ENCODE data around the gene U2AF1L4. TPM values are rescaled to one million over a fixed set of nuclear protein-coding genes. Genes with fewer than 3 reads are reported as not detected.
A peak's percentile ranks its signal among the peaks of the same experiment; 100 is the strongest.

The U2AF1L4 gene
- total and polyA plus RNA-seq, 3 experiments from 2014 or later, result 29.0 to 37.5 (median 32.2) TPM

GRCh38 chr19:35716801-35717664, 28.2 kb downstream of the U2AF1L4 start:
- Histone ChIP-seq H3K27ac (ENCODE audit: low read depth, low read length) (peak overlapping the region; percentile 72), H3K4me3 (ENCODE audit: low read length) (peak overlapping the region; percentile 89), H3K4me1 (ENCODE audit: insufficient read depth, low read length) (peaks cover 61% of the 10 kb centered on the region), H3K9me3 (ENCODE audit: low read length) (no peaks in the 10 kb centered on the region), H3K27me3 (ENCODE audit: insufficient read depth, low read length, poor library complexity, severe bottlenecking) (no peaks in the 10 kb centered on the region), H3K36me3 (ENCODE audit: insufficient read depth, low read length) (no peaks in the 10 kb centered on the region)
- Mint-ChIP-seq H3K4me3 (peak overlapping the region; percentile 86 to 98 (median 91)), H3K27me3 (peaks cover 0 to 4% of the 10 kb centered on the region in 2 donors), H3K36me3 (peaks cover 0 to 32% (median 2%) of the 10 kb centered on the region in 3 donors), H3K4me1 (peaks cover 50 to 72% (median 58%) of the 10 kb centered on the region in 3 donors), H3K27ac (peak overlapping the region; percentile 83 to 98 (median 94)), H3K9me3 (no peaks in the 10 kb centered on the region)
- CTCF ChIA-PET, result interaction anchor here (0.6 to 4.0 kb wide), 4 partner anchors 14 to 46 kb away, joined by 3 to 20 read pairs (median 4); no protein-coding TSS in a partner anchor
- peak; percentile 95 to 98 (median 98) for DNase-seq
- POLR2A ChIA-PET, result interaction anchor here (1.9 kb wide), 1 partner anchor 28 kb away, joined by 6 read pairs; the partner anchor contains the start of genes PSENEN and U2AF1L4

GRCh38 chr19:35715981-35716800, 29.0 kb downstream of the U2AF1L4 start:
- peaks cover 66% of the 10 kb centered on the region for H3K4me1 ChIP-seq (ENCODE audit: insufficient read depth, low read length)
- H3K9me3 ChIP-seq (ENCODE audit: low read length), result no peaks in the 10 kb centered on the region
- ChIA-PET CTCF (interaction anchor here (0.6 to 4.0 kb wide), 4 partner anchors 13 to 45 kb away, joined by 3 to 20 read pairs (median 4); no protein-coding TSS in a partner anchor), POLR2A (interaction anchor here (0.5 to 1.2 kb wide), 2 partner anchors 32 to 189 kb away, joined by 3 to 6 read pairs; partner anchors contain the start of gene LIN37)
- H3K27ac ChIP-seq (ENCODE audit: low read depth, low read length), result peak overlapping the region; percentile 72
- no peaks in the 10 kb centered on the region for H3K27me3 ChIP-seq (ENCODE audit: insufficient read depth, low read length, poor library complexity, severe bottlenecking)
- Mint-ChIP-seq H3K36me3 (peaks cover 0 to 25% (median 2%) of the 10 kb centered on the region in 3 donors), H3K27me3 (peaks cover 0 to 5% of the 10 kb centered on the region in 2 donors), H3K4me1 (peaks cover 54 to 72% (median 64%) of the 10 kb centered on the region in 3 donors), H3K9me3 (no peaks in the 10 kb centered on the region), H3K27ac (peak overlapping the region; percentile 74 to 98 (median 94)), H3K4me3 (peak overlapping the region; percentile 86 to 98 (median 91))
- peak overlapping the region; percentile 89 for H3K4me3 ChIP-seq (ENCODE audit: low read length)
- DNase-seq, result peak in 1 of 5 donors; percentile 25
- no peaks in the 10 kb centered on the region for H3K36me3 ChIP-seq (ENCODE audit: insufficient read depth, low read length)

- peaks cover 57 to 80% (median 71%) of the 10 kb centered on the region in 3 donors for H3K4me1 Mint-ChIP-seq
- ChIA-PET CTCF (interaction anchor here (0.8 to 4.0 kb wide), 4 partner anchors 13 to 30 kb away, joined by 3 to 20 read pairs (median 4); partner anchors contain the start of genes PSENEN and U2AF1L4), POLR2A (interaction anchor here (1.2 kb wide), 1 partner anchor 33 kb away, joined by 3 read pairs; the partner anchor contains the start of gene LIN37)
- H3K27me3 Mint-ChIP-seq, result peaks cover 0 to 8% of the 10 kb centered on the region in 2 donors
- H3K27me3 ChIP-seq (ENCODE audit: insufficient read depth, low read length, poor library complexity, severe bottlenecking), result no peaks in the 10 kb centered on the region
- H3K27ac Mint-ChIP-seq, result peak overlapping the region in 4 of 8 donors; percentile 32 to 98 (median 94)
- H3K36me3 Mint-ChIP-seq, result peaks cover 0 to 20% (median 2%) of the 10 kb centered on the region in 3 donors
- H3K4me3 ChIP-seq (ENCODE audit: low read length), result peak overlapping the region; percentile 89
- no peak overlapping the region for H3K27ac ChIP-seq (ENCODE audit: low read depth, low read length)
- H3K36me3 ChIP-seq (ENCODE audit: insufficient read depth, low read length), result no peaks in the 10 kb centered on the region
- H3K9me3 Mint-ChIP-seq, result no peaks in the 10 kb centered on the region
- no peaks in the 10 kb centered on the region for H3K9me3 ChIP-seq (ENCODE audit: low read length)
- no peak for DNase-seq
- H3K4me3 Mint-ChIP-seq, result peak overlapping the region in 6 of 7 donors; percentile 15 to 98 (median 67)
- H3K4me1 ChIP-seq (ENCODE audit: insufficient read depth, low read length), result peaks cover 73% of the 10 kb centered on the region
Measured at GRCh38 chr19:35715355-35715809, 29.8 kb downstream of the U2AF1L4 start.

GRCh38 chr19:35714601-35715354, 30.4 kb downstream of the U2AF1L4 start:
- no peaks in the 10 kb centered on the region for H3K9me3 Mint-ChIP-seq
- H3K27ac Mint-ChIP-seq, result peak overlapping the region; percentile 48 to 98 (median 87)
- ChIA-PET POLR2A (interaction anchor here (1.2 kb wide), 1 partner anchor 34 kb away, joined by 3 read pairs; the partner anchor contains the start of gene LIN37), CTCF (interaction anchor here (0.8 to 4.0 kb wide), 4 partner anchors 13 to 31 kb away, joined by 3 to 20 read pairs (median 3); partner anchors contain the start of genes PSENEN and U2AF1L4)
- Histone ChIP-seq H3K4me3 (ENCODE audit: low read length) (no peak overlapping the region), H3K9me3 (ENCODE audit: low read length) (no peaks in the 10 kb centered on the region), H3K36me3 (ENCODE audit: insufficient read depth, low read length) (no peaks in the 10 kb centered on the region), H3K27ac (ENCODE audit: low read depth, low read length) (no peak overlapping the region), H3K4me1 (ENCODE audit: insufficient read depth, low read length) (peaks cover 70% of the 10 kb centered on the region), H3K27me3 (ENCODE audit: insufficient read depth, low read length, poor library complexity, severe bottlenecking) (no peaks in the 10 kb centered on the region)
- peaks cover 0 to 14% (median 0%) of the 10 kb centered on the region in 3 donors for H3K36me3 Mint-ChIP-seq
- no peak for DNase-seq
- H3K4me3 Mint-ChIP-seq, result peak overlapping the region; percentile 41 to 70 (median 67)
- peaks cover 0 to 8% of the 10 kb centered on the region in 2 donors for H3K27me3 Mint-ChIP-seq
- H3K4me1 Mint-ChIP-seq, result peaks cover 55 to 79% (median 71%) of the 10 kb centered on the region in 3 donors

- DNase-seq, result no peak
Measured at GRCh38 chr19:35713904-35714495, 31.2 kb downstream of the U2AF1L4 start.

GRCh38 chr19:35713506-35713850, 31.7 kb downstream of the U2AF1L4 start:
- Mint-ChIP-seq H3K9me3 (no peaks in the 10 kb centered on the region), H3K4me3 (peak overlapping the region; percentile 17 to 84 (median 67)), H3K4me1 (peaks cover 47 to 67% (median 64%) of the 10 kb centered on the region in 3 donors), H3K27me3 (peaks cover 0 to 8% of the 10 kb centered on the region in 2 donors), H3K27ac (peak overlapping the region; percentile 67 to 98 (median 90)), H3K36me3 (peaks cover 0 to 7% (median 0%) of the 10 kb centered on the region in 3 donors)
- CTCF ChIA-PET, result interaction anchor here (1.1 to 4.0 kb wide), 3 partner anchors 10 to 204 kb away, joined by 3 to 20 read pairs (median 6); no protein-coding TSS in a partner anchor
- DNase-seq, result peak in 1 of 5 donors; percentile 41
- Histone ChIP-seq H3K36me3 (ENCODE audit: insufficient read depth, low read length) (no peaks in the 10 kb centered on the region), H3K4me1 (ENCODE audit: insufficient read depth, low read length) (peaks cover 58% of the 10 kb centered on the region), H3K27ac (ENCODE audit: low read depth, low read length) (peak overlapping the region; percentile 45), H3K9me3 (ENCODE audit: low read length) (no peaks in the 10 kb centered on the region), H3K27me3 (ENCODE audit: insufficient read depth, low read length, poor library complexity, severe bottlenecking) (no peaks in the 10 kb centered on the region), H3K4me3 (ENCODE audit: low read length) (peak overlapping the region; percentile 4)
- POLR2A ChIA-PET, result interaction anchor here (2.8 kb wide), 1 partner anchor 12 kb away, joined by 16 read pairs; no protein-coding TSS in a partner anchor

More at GRCh38 chr19:35713904-35714495, 31.2 kb downstream of the U2AF1L4 start:
- Histone ChIP-seq H3K4me3 (ENCODE audit: low read length) (peak overlapping the region; percentile 4), H3K4me1 (ENCODE audit: insufficient read depth, low read length) (peaks cover 62% of the 10 kb centered on the region), H3K36me3 (ENCODE audit: insufficient read depth, low read length) (no peaks in the 10 kb centered on the region), H3K9me3 (ENCODE audit: low read length) (no peaks in the 10 kb centered on the region), H3K27me3 (ENCODE audit: insufficient read depth, low read length, poor library complexity, severe bottlenecking) (no peaks in the 10 kb centered on the region), H3K27ac (ENCODE audit: low read depth, low read length) (no peak overlapping the region)
- ChIA-PET CTCF (interaction anchor here (1.0 to 4.0 kb wide), 3 partner anchors 12 to 204 kb away, joined by 3 to 20 read pairs (median 3); no protein-coding TSS in a partner anchor), POLR2A (interaction anchor here (2.8 kb wide), 1 partner anchor 12 kb away, joined by 16 read pairs; no protein-coding TSS in a partner anchor)
- Mint-ChIP-seq H3K9me3 (no peaks in the 10 kb centered on the region), H3K27me3 (peaks cover 0 to 8% of the 10 kb centered on the region in 2 donors), H3K27ac (peak overlapping the region; percentile 67 to 98 (median 90)), H3K4me1 (peaks cover 50 to 72% (median 64%) of the 10 kb centered on the region in 3 donors), H3K36me3 (peaks cover 0 to 10% (median 0%) of the 10 kb centered on the region in 3 donors), H3K4me3 (peak overlapping the region; percentile 17 to 84 (median 67))
